Gastrocnemius medialis (tissue), 4 donors: Measurements from ENCODE around the gene PRPS1. TPM values are rescaled to one million over a fixed set of nuclear protein-coding genes. Genes with fewer than 3 reads are reported as not detected.

Source experiments
- ATAC-seq, 2 donors: fragments of 150-250 bp; one replicate each; pipeline ENCODE4 v1.9.1; 2016
- DNase-seq, 2 donors: peaks; one replicate each; pipeline ENCODE4 v3.0.0-alpha.2; 2019
- H3K27ac ChIP-seq, 4 donors: fragments of 200-600 bp; sonication (generic); 1 replicate in 1 of 4; 2 replicates in 3 of 4; pipeline ENCODE4 v1.5.1; 2016 to 2018; ENCODE audit warnings: mild to moderate bottlenecking in 2 of 4, moderate library complexity in 1 of 4
- H3K27me3 ChIP-seq, 3 donors: fragments of 200-600 bp; sonication (generic) in 2 of 3; 1 replicate in 1 of 3; 2 replicates in 2 of 3; pipeline versions ENCODE4 v1.5.1 to v1.6.0; 2016 to 2019; ENCODE audit warnings: mild to moderate bottlenecking in 1 of 3, moderate library complexity in 1 of 3
- H3K36me3 ChIP-seq, 2 donors: fragments of 200-600 bp; sonication (generic) in 1 of 2; one replicate each; pipeline ENCODE4 v1.5.1; 2017 to 2018
- H3K4me1 ChIP-seq, 2 donors: fragments of 200-600 bp; sonication (generic) in 1 of 2; one replicate each; pipeline ENCODE4 v1.5.1; 2016 to 2017; ENCODE audit warnings: mild to moderate bottlenecking in 2 of 2
- H3K4me3 ChIP-seq, 4 donors: fragments of 200-600 bp; sonication (generic) in 3 of 4; 1 replicate in 1 of 4; 2 replicates in 3 of 4; pipeline ENCODE4 v1.5.1; 2016 to 2019; ENCODE audit warnings: mild to moderate bottlenecking in 2 of 4
- H3K9me3 ChIP-seq, 3 donors: fragments of 200-600 bp; sonication (generic) in 2 of 3; 1 replicate in 1 of 3; 2 replicates in 2 of 3; pipeline ENCODE4 v1.5.1; 2016 to 2019
- CTCF ChIP-seq, 5 experiments: fragments of 450-650 bp in 3 of 5; fragments of 200-600 bp in 2 of 5; sonication (generic) in 2 of 5; IDR thresholded peaks in 4 of 5; conservative IDR thresholded peaks in 1 of 5; 1 replicate in 4 of 5; 2 replicates in 1 of 5; pipeline ENCODE4 v1.5.1; 2016 to 2019; ENCODE audit warnings: antibody characterized with exemption in 5 of 5, mild to moderate bottlenecking in 3 of 5, moderate library complexity in 3 of 5
- POLR2A ChIP-seq, 2 donors: fragments of 450-650 bp; IDR thresholded peaks; one replicate each; pipeline ENCODE4 v1.6.1; 2017; ENCODE audit warnings: antibody characterized with exemption in 2 of 2, mild to moderate bottlenecking in 2 of 2, moderate library complexity in 2 of 2
- in situ Hi-C, 4 donors: fragments of 200-750 bp; cut with MboI; loops; one replicate each; pipeline versions ENCODE4 v1.15.0 to v1.8.0; 2017; ENCODE audit warnings: low sequenced_read_pairs in 4 of 4
- intact Hi-C: fragments of 100-400 bp; cut with DNase I; formaldehyde crosslinking; loops from one replicate; pipeline ENCODE4 v1.15.1; 2023; ENCODE audit warnings: low total_unique reads
- total RNA-seq, 4 donors: library from RNA; depleted of rRNA; stranded (reverse); fragments of >200 nt; gene quantifications; one replicate each; pipeline versions ENCODE4 v1.1.0 to v1.2.3, GENCODE V29; 2016

PRPS1 gene
- total RNA-seq, 4 donors from 2014 or later = 19.6 to 46.0 (median 30.9) TPM

- intact Hi-C loops = no loop called here
- H3K4me1 ChIP-seq = no peaks in the 10 kb centered on the region
- ATAC-seq = no peak
- in situ Hi-C loops = no loop called here
- no peak for DNase-seq
- H3K36me3 ChIP-seq = no peaks in the 10 kb centered on the region
- no peak overlapping the region for H3K27ac ChIP-seq
- peaks cover 0 to 4% (median 0%) of the 10 kb centered on the region in 3 donors for H3K27me3 ChIP-seq
- TF ChIP-seq POLR2A (IDR thresholded peaks at IDR 0.05) = no peak
- TF ChIP-seq CTCF (IDR thresholded peaks at IDR 0.05 in 4 of 5, conservative IDR thresholded peaks at IDR 0.05 in 1 of 5) = no peak
- H3K4me3 ChIP-seq = no peak overlapping the region
- no peaks in the 10 kb centered on the region for H3K9me3 ChIP-seq
These were observed 31.7 kb upstream of the PRPS1 start for GRCh38 chrX:107596651-107597050.

GRCh38 chrX:107597264-107597663 is 31.0 kb upstream of the PRPS1 start:
- intact Hi-C loops = no loop called here
- H3K9me3 ChIP-seq = no peaks in the 10 kb centered on the region
- no peak overlapping the region for H3K4me3 ChIP-seq
- H3K36me3 ChIP-seq = no peaks in the 10 kb centered on the region
- in situ Hi-C loops = no loop called here
- no peak for ATAC-seq
- no peaks in the 10 kb centered on the region for H3K4me1 ChIP-seq
- H3K27ac ChIP-seq = no peak overlapping the region
- TF ChIP-seq POLR2A (IDR thresholded peaks at IDR 0.05) (no peak), CTCF (IDR thresholded peaks at IDR 0.05 in 4 of 5, conservative IDR thresholded peaks at IDR 0.05 in 1 of 5) (no peak)
- peaks cover 0 to 4% (median 0%) of the 10 kb centered on the region in 3 donors for H3K27me3 ChIP-seq
- DNase-seq = no peak

GRCh38 chrX:107597791-107598190 is 30.5 kb upstream of the PRPS1 start:
- H3K27ac ChIP-seq = no peak overlapping the region
- H3K4me3 ChIP-seq = no peak overlapping the region
- no peaks in the 10 kb centered on the region for H3K36me3 ChIP-seq
- H3K27me3 ChIP-seq = peaks cover 0 to 4% (median 0%) of the 10 kb centered on the region in 3 donors
- intact Hi-C loops (no loop called here), in situ Hi-C loops (no loop called here)
- TF ChIP-seq POLR2A (IDR thresholded peaks at IDR 0.05) (no peak), CTCF (IDR thresholded peaks at IDR 0.05 in 4 of 5, conservative IDR thresholded peaks at IDR 0.05 in 1 of 5) (no peak)
- no peaks in the 10 kb centered on the region for H3K9me3 ChIP-seq
- ATAC-seq (no peak), DNase-seq (no peak)
- no peaks in the 10 kb centered on the region for H3K4me1 ChIP-seq

GRCh38 chrX:107599450-107599861 is 28.9 kb upstream of the PRPS1 start:
- TF ChIP-seq CTCF (IDR thresholded peaks at IDR 0.05 in 4 of 5, conservative IDR thresholded peaks at IDR 0.05 in 1 of 5) (no peak), POLR2A (IDR thresholded peaks at IDR 0.05) (no peak)
- H3K36me3 ChIP-seq = no peaks in the 10 kb centered on the region
- intact Hi-C loops (no loop called here), in situ Hi-C loops (no loop called here)
- no peak for DNase-seq
- H3K9me3 ChIP-seq = no peaks in the 10 kb centered on the region
- H3K27me3 ChIP-seq = no peaks in the 10 kb centered on the region
- no peak for ATAC-seq
- no peak overlapping the region for H3K27ac ChIP-seq
- no peak overlapping the region for H3K4me3 ChIP-seq
- no peaks in the 10 kb centered on the region for H3K4me1 ChIP-seq

- no peaks in the 10 kb centered on the region for H3K36me3 ChIP-seq
- no peak for TF ChIP-seq POLR2A (IDR thresholded peaks at IDR 0.05)
- TF ChIP-seq CTCF (IDR thresholded peaks at IDR 0.05 in 4 of 5, conservative IDR thresholded peaks at IDR 0.05 in 1 of 5) = no peak
- intact Hi-C loops = no loop called here
- no peaks in the 10 kb centered on the region for H3K4me1 ChIP-seq
- no peaks in the 10 kb centered on the region for H3K27me3 ChIP-seq
- ATAC-seq (no peak), DNase-seq (no peak)
- in situ Hi-C loops = no loop called here
- H3K4me3 ChIP-seq = no peak overlapping the region
- H3K9me3 ChIP-seq = no peaks in the 10 kb centered on the region
- no peak overlapping the region for H3K27ac ChIP-seq
These were observed 27.9 kb upstream of the PRPS1 start for GRCh38 chrX:107600366-107600765.
